HepG2 (cell line): ENCODE data around the gene FXR2. TPM values are rescaled to one million over a fixed set of nuclear protein-coding genes. Genes with fewer than 3 reads are reported as not detected.
A peak's percentile ranks its signal among the peaks of the same experiment; 100 is the strongest.

Source experiments
- ATAC-seq: fragments of 200-7000 bp; cut with Tn5 transposase; 3 replicates; pipeline ENCODE4 v1.9.1; 2020; ENCODE audit warnings: mild to moderate bottlenecking, moderate library complexity
- BruUV-seq: library from RNA; stranded (reverse); fragments of 400-500 nt; replicated peaks from 2 replicates; lab custom pipeline; 2021; lab: Mats Ljungman, UMichigan
- CTCF ChIA-PET: fragments of 300-600 bp; formaldehyde crosslinking; extraction: SDS; loops from one replicate; lab custom pipeline; 2021; ENCODE audit warnings: low total read pairs, inconsistent platforms, low intra/inter-chr PET ratio; lab: Yijun Ruan, JAX
- POLR2A ChIA-PET: fragments of 350-600 bp; sonication (Branson Sonifier 250); formaldehyde crosslinking; loops from one replicate; lab custom pipeline; 2020; ENCODE audit warnings: antibody characterized with exemption, inconsistent platforms; lab: Yijun Ruan, JAX
- DNase-seq: peaks from one replicate; pipeline ENCODE4 v3.0.0-alpha.2; 2015; ENCODE audit warnings: low spot score
- FAIRE-seq: peaks from 3 replicates; lab custom pipeline; 2011; peaks lifted over from hg19 to GRCh38; lab: Jason Lieb, UNC
- H2AFZ ChIP-seq: one replicate; pipeline ENCODE4 v1.6.1; 2011; ENCODE audit warnings: low read length, inconsistent platforms
- H3K27ac ChIP-seq: fragments of 300-600 bp; 3 replicates; pipeline ENCODE4 v1.8.0; 2011; ENCODE audit warnings: mixed run types, mild to moderate bottlenecking, mixed read lengths, low read length, inconsistent platforms; ENCODE audit not compliant: insufficient read depth; ENCODE audit errors: extremely low read length
- H3K27me3 ChIP-seq, 2 experiments: fragments of 200-600 bp in 1 of 2; 2 replicates in 1 of 2; 3 replicates in 1 of 2; pipeline versions ENCODE4 v1.6.0 to v1.8.0; 2011; ENCODE audit warnings: low read length in 2 of 2, mild to moderate bottlenecking in 2 of 2, moderate library complexity in 2 of 2, inconsistent platforms in 1 of 2; ENCODE audit not compliant: insufficient read depth in 2 of 2, control insufficient read depth in 1 of 2
- H3K36me3 ChIP-seq, 2 experiments: fragments of 200-600 bp in 1 of 2; replicated peaks in 1 of 2; 2 replicates in 1 of 2; 3 replicates in 1 of 2; pipeline versions ENCODE4 v1.5.1 to v1.8.0; 2011; ENCODE audit warnings: low read length in 2 of 2, inconsistent platforms in 1 of 2; ENCODE audit not compliant: insufficient read depth in 2 of 2, control insufficient read depth in 1 of 2
- H3K4me1 ChIP-seq: 2 replicates; pipeline ENCODE4 v1.5.1; 2012; ENCODE audit warnings: low read length, inconsistent platforms; ENCODE audit not compliant: insufficient read depth
- H3K4me2 ChIP-seq: 2 replicates; pipeline ENCODE4 v1.6.0; 2011; ENCODE audit warnings: low read depth, low read length, inconsistent platforms
- H3K4me3 ChIP-seq, 3 experiments: fragments of 200-600 bp in 1 of 3; sonication (generic), shearing (Covaris generic) in 1 of 3; replicated peaks in 1 of 3; 2 replicates each; pipeline ENCODE4 v1.5.1; 2011 to 2016; ENCODE audit warnings: low read length in 3 of 3, inconsistent platforms in 2 of 3, low read depth in 2 of 3, mild to moderate bottlenecking in 2 of 3, control low read depth in 1 of 3, mixed read lengths in 1 of 3; ENCODE audit not compliant: insufficient read depth in 1 of 3
- H3K79me2 ChIP-seq: one replicate; pipeline ENCODE4 v1.6.1; 2011; ENCODE audit warnings: low read length, inconsistent platforms; ENCODE audit not compliant: insufficient read depth
- H3K9ac ChIP-seq: 2 replicates; pipeline ENCODE4 v1.6.0; 2011; ENCODE audit warnings: mild to moderate bottlenecking, low read depth, low read length, inconsistent platforms; ENCODE audit not compliant: insufficient read depth
- H3K9me3 ChIP-seq: 2 replicates; pipeline ENCODE4 v1.5.1; 2012; ENCODE audit warnings: mild to moderate bottlenecking, low read length
- H4K20me1 ChIP-seq: 2 replicates; pipeline ENCODE4 v1.6.0; 2011; ENCODE audit warnings: inconsistent platforms, mild to moderate bottlenecking, low read length, moderate library complexity; ENCODE audit not compliant: insufficient read depth
- AGO2 ChIP-seq: fragments of 200-400 bp; formaldehyde crosslinking; optimal IDR thresholded peaks from 2 replicates; pipeline ENCODE3; 2017; ENCODE audit warnings: mild to moderate bottlenecking, low read depth, low read length, moderate library complexity
- CREB1 ChIP-seq, 2 experiments: fragments of 450-650 bp in 1 of 2; IDR thresholded peaks; 2 replicates each; pipeline ENCODE4 v1.6.1; 2016 to 2017; ENCODE audit warnings: control low read depth in 1 of 2, mild to moderate bottlenecking in 1 of 2, missing compliant biosample characterization in 1 of 2, missing genetic modification characterization in 1 of 2
- ISL2 ChIP-seq: sonication (generic); formaldehyde crosslinking; IDR thresholded peaks from 2 replicates; pipeline ENCODE4 v1.5.0; 2020; ENCODE audit warnings: missing genetic modification reagents
- KDM5A ChIP-seq: fragments of 200-600 bp; sonication (generic); IDR thresholded peaks from 2 replicates; pipeline ENCODE4 v1.7.0; 2018; ENCODE audit warnings: antibody characterized with exemption, mild to moderate bottlenecking, low read length, borderline replicate concordance
- MEF2D ChIP-seq: sonication (generic); formaldehyde crosslinking; IDR thresholded peaks from 2 replicates; pipeline ENCODE4 v1.5.1; 2020; ENCODE audit warnings: mild to moderate bottlenecking, missing genetic modification reagents
- RAD51 ChIP-seq: fragments of 450-650 bp; IDR thresholded peaks from 2 replicates; pipeline ENCODE4 v1.6.1; 2016; ENCODE audit warnings: borderline replicate concordance
- ZNF761 ChIP-seq: sonication (generic); formaldehyde crosslinking; conservative IDR thresholded peaks from 2 replicates; pipeline ENCODE4 v1.4.0; 2020; ENCODE audit warnings: mild to moderate bottlenecking, missing genetic modification reagents
- WGBS: methylation state at CpG from one replicate; pipeline ENCODE4 v1.1.6; 2017; ENCODE audit warnings: low lambda C conversion rate; 5-methylcytosine and 5-hydroxymethylcytosine counted together
- in situ Hi-C: cut with HindIII; loops from 2 replicates; pipeline ENCODE4 v1.10.0; 2017; ENCODE audit warnings: low pct_unique_long_range_greater_than_20kb; ENCODE audit not compliant: extremely low pct_ligation_motif_present
- intact Hi-C: fragments of 100-400 bp; cut with micrococcal nuclease; formaldehyde crosslinking; loops from one replicate; pipeline ENCODE4 v1.10.0; 2022; ENCODE audit not compliant: unreplicated experiment
- polyA plus RNA-seq, 8 experiments: library from polyadenylated mRNA; depleted of rRNA in 3 of 8; stranded (reverse) in 7 of 8; unstranded in 1 of 8; fragments of >200 nt; fragmentation: Illumina TruSeq in 4 of 8; extraction: Trizol in 4 of 8; gene quantifications; 2 replicates each; pipeline versions ENCODE4 v1.2.1 to v1.2.3, GENCODE V29; 2011 to 2016; ENCODE audit warnings: low read depth in 4 of 8, missing spikeins in 1 of 8, mixed read lengths in 1 of 8; ENCODE audit not compliant: insufficient read depth in 1 of 8
- total RNA-seq, 5 experiments: library from RNA; depleted of rRNA; stranded (reverse); fragments of >200 nt; fragmentation: Illumina TruSeq; extraction: Trizol; gene quantifications; 2 replicates each; pipeline ENCODE4 v1.2.3, GENCODE V29; 2016; ENCODE audit warnings: low read depth in 1 of 5
- TF ChIP-seq, protein P1 (sequence below): sonication (generic); formaldehyde crosslinking; IDR thresholded peaks from 2 replicates; pipeline ENCODE4 v1.8.0; 2022; ENCODE audit warnings: mild to moderate bottlenecking, missing genetic modification reagents, moderate library complexity
- TF ChIP-seq, protein P2 (sequence below): sonication (generic); formaldehyde crosslinking; IDR thresholded peaks from 2 replicates; pipeline ENCODE4 v1.4.0; 2020; ENCODE audit warnings: missing genetic modification reagents
- TF ChIP-seq, protein P3 (sequence below): sonication (generic); formaldehyde crosslinking; IDR thresholded peaks from 2 replicates; pipeline ENCODE4 v1.4.0; 2020; ENCODE audit warnings: mild to moderate bottlenecking, missing genetic modification reagents

The FXR2 gene
- total and polyA plus RNA-seq, 2 of the 13 experiments (the other 11 are each of a cell fraction or from before 2014, with no cell fraction given) = 20.9 to 24.4 TPM

DNA sequence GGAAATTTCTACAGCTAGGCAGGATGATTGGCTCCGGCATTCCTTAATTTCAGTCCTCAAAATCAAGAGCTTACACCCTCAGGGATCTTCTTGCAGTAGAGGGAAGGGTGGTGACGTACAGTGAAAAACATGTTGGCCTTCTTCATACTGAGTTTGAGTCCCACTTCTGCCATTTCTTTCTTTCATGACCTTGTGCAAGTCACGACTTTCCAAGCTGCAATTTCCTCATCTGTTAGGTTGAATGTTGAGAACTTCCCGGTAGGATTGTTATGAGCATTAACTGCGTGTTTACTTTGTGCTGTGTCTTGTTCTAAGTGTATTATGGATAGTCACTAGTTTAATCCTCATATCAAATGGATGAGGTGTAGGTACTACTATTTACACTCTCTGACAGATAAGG is 45.1 kb downstream of the FXR2 start (continued):
- TF ChIP-seq CREB1 (IDR thresholded peaks at IDR 0.05) (no peak), CREB1 (CRISPR knock-in tag; IDR thresholded peaks at IDR 0.05) (no peak)

DNA sequence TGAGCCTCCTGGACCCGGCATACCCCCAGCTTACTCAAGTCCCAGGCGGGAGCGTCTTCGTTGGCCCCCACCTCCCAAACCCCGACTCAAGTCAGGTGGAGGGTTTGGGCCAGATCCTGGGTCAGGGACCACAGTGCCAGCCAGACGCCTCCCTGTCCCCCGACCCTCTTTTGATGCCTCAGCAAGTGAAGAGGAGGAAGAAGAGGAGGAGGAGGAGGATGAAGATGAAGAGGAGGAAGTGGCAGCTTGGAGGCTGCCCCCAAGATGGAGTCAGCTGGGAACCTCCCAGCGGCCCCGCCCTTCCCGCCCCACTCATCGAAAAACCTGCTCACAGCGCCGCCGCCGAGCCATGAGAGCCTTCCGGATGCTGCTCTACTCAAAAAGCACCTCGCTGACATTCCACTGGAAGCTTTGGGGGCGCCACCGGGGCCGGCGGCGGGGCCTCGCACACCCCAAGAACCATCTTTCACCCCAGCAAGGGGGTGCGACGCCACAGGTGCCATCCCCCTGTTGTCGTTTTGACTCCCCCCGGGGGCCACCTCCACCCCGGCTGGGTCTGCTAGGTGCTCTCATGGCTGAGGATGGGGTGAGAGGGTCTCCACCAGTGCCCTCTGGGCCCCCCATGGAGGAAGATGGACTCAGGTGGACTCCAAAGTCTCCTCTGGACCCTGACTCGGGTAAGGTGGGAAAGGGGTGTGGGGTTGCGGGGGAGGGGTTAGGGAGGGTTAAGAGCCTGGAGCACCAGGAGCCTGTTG is 51.4 kb downstream of the FXR2 start:
- intact Hi-C loops (loop anchor here (10.0 kb wide), 1 partner anchor 208 kb away; the partner anchor contains the start of genes KCTD11 and TMEM95), in situ Hi-C loops (no loop called here)
- Histone ChIP-seq H3K4me2 (peak overlapping the region; percentile 96; the same call in 1 of the 2 replicates), H3K27ac (no peak overlapping the region), H3K36me3 (peaks cover 11 to 34% of the 10 kb centered on the region in 2 experiments), H3K4me1 (peaks cover 47% of the 10 kb centered on the region), H2AFZ (no peak overlapping the region), H3K79me2 (peaks cover 27% of the 10 kb centered on the region), H3K9me3 (no peaks in the 10 kb centered on the region), H3K9ac (peak overlapping the region; percentile 91), H4K20me1 (no peaks in the 10 kb centered on the region), H3K27me3 (no peaks in the 10 kb centered on the region; a peak in 1 of 5 replicates), H3K4me3 (peak overlapping the region in 2 of 3 experiments; percentile 90 to 92; a peak in 4 of 6 replicates)
- no TSS peak for BruUV-seq
- no peak for TF ChIP-seq RAD51
- TF ChIP-seq AGO2 = peak; percentile 34
- 94% methylated on average over 28 of the region's 30 CpGs for WGBS
- ChIA-PET CTCF (no interaction called here), POLR2A (no interaction called here)
- DNase-seq (no peak), ATAC-seq (no peak), FAIRE-seq (no peak)

DNA sequence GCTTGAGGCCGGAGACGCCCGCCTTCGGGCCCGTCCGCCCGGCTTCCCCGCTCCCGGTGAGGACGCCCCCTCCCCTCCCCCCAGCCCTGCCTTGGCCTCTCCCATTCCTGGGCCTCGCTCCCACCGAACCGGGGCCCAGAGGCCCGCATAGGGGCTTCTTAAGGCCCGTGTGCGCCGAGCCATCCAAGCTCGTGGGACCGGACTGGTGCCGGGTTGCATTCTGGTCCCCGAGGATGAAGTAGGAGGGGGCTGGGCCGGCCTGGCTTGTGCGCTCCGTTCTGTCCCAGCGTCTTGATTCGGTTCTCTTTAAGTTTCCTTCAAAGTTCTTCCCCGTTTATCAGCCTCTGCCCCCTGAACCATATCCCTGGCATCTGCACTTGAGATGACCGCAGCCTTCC is 52.5 kb downstream of the FXR2 start:
- CTCF ChIA-PET = interaction anchor here (2.8 to 3.3 kb wide), 2 partner anchors 38 to 48 kb away, joined by 27 to 43 read pairs; no protein-coding TSS in a partner anchor
- no peak for FAIRE-seq
- intact Hi-C loops (loop anchor here (10.0 kb wide), 1 partner anchor 207 kb away; the partner anchor contains the start of genes KCTD11 and TMEM95), in situ Hi-C loops (no loop called here)
- no peak for DNase-seq
- TF ChIP-seq, protein P1, sequence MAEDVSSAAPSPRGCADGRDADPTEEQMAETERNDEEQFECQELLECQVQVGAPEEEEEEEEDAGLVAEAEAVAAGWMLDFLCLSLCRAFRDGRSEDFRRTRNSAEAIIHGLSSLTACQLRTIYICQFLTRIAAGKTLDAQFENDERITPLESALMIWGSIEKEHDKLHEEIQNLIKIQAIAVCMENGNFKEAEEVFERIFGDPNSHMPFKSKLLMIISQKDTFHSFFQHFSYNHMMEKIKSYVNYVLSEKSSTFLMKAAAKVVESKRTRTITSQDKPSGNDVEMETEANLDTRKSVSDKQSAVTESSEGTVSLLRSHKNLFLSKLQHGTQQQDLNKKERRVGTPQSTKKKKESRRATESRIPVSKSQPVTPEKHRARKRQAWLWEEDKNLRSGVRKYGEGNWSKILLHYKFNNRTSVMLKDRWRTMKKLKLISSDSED (CRISPR knock-in tag) = 0 out of 2 replicates have a peak, but pooled peaks have one; percentile 40
- TF ChIP-seq KDM5A = peak; percentile 79
- 0 out of 2 replicates have a peak, but pooled peaks have one; percentile 12 for TF ChIP-seq MEF2D (CRISPR knock-in tag)
- TF ChIP-seq, protein P2, sequence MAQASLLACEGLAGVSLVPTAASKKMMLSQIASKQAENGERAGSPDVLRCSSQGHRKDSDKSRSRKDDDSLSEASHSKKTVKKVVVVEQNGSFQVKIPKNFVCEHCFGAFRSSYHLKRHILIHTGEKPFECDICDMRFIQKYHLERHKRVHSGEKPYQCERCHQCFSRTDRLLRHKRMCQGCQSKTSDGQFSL (CRISPR knock-in tag) = no peak
- TF ChIP-seq, protein P3, sequence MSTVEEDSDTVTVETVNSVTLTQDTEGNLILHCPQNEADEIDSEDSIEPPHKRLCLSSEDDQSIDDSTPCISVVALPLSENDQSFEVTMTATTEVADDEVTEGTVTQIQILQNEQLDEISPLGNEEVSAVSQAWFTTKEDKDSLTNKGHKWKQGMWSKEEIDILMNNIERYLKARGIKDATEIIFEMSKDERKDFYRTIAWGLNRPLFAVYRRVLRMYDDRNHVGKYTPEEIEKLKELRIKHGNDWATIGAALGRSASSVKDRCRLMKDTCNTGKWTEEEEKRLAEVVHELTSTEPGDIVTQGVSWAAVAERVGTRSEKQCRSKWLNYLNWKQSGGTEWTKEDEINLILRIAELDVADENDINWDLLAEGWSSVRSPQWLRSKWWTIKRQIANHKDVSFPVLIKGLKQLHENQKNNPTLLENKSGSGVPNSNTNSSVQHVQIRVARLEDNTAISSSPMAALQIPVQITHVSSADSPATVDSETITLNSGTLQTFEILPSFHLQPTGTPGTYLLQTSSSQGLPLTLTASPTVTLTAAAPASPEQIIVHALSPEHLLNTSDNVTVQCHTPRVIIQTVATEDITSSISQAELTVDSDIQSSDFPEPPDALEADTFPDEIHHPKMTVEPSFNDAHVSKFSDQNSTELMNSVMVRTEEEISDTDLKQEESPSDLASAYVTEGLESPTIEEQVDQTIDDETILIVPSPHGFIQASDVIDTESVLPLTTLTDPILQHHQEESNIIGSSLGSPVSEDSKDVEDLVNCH (CRISPR knock-in tag) = no peak
- TF ChIP-seq ISL2 = no peak
- no peak for TF ChIP-seq ZNF761
- Histone ChIP-seq H3K27me3 (no peaks in the 10 kb centered on the region; a peak in 1 of 5 replicates), H3K9ac (peak overlapping the region; percentile 91), H2AFZ (no peak overlapping the region), H3K9me3 (no peaks in the 10 kb centered on the region), H3K4me2 (peak overlapping the region; percentile 96), H3K4me1 (peaks cover 58% of the 10 kb centered on the region), H3K36me3 (peaks cover 10 to 29% of the 10 kb centered on the region in 2 experiments), H4K20me1 (no peaks in the 10 kb centered on the region), H3K27ac (peak overlapping the region; percentile 75), H3K79me2 (peaks cover 27% of the 10 kb centered on the region), H3K4me3 (peak overlapping the region; percentile 90 to 94 (median 92))
- WGBS = 0% methylated on average over 10 of the region's 28 CpGs
- ATAC-seq = no peak
- BruUV-seq = TSS peak; percentile 59
- POLR2A ChIA-PET = interaction anchor here (1.3 kb wide), 1 partner anchor 22 kb away, joined by 4 read pairs; the partner anchor contains the start of gene MPDU1
